ENCODE data around the gene ARHGAP11A.

The ARHGAP11A gene

GRCh38 chr15:32670623-32671022 is 55.3 kb downstream of the ARHGAP11A start:
- no peaks in the 10 kb centered on the region for H3K36me3 ChIP-seq (ENCODE audit: control insufficient read depth in 5 of 5, insufficient read depth in 5 of 5, low read length in 5 of 5)
- H3K27ac ChIP-seq (ENCODE audit: low read depth, low read length) = no peak overlapping the region
- H3K4me3 ChIP-seq (ENCODE audit: low read depth in 1 of 5, low read length in 5 of 5) = no peak overlapping the region
- no peaks in the 10 kb centered on the region for H3K4me1 ChIP-seq (ENCODE audit: control insufficient read depth in 5 of 5, insufficient read depth in 5 of 5, low read length in 5 of 5)
- no peak overlapping the region for H3K9ac ChIP-seq (ENCODE audit: low read length in 5 of 5)
- H3K27me3 ChIP-seq (ENCODE audit: control insufficient read depth in 5 of 5, insufficient read depth in 4 of 5, low read length in 5 of 5) = no peaks in the 10 kb centered on the region
- H3K9me3 ChIP-seq (ENCODE audit: control insufficient read depth in 5 of 5, low read length in 5 of 5) = no peaks in the 10 kb centered on the region

DNA sequence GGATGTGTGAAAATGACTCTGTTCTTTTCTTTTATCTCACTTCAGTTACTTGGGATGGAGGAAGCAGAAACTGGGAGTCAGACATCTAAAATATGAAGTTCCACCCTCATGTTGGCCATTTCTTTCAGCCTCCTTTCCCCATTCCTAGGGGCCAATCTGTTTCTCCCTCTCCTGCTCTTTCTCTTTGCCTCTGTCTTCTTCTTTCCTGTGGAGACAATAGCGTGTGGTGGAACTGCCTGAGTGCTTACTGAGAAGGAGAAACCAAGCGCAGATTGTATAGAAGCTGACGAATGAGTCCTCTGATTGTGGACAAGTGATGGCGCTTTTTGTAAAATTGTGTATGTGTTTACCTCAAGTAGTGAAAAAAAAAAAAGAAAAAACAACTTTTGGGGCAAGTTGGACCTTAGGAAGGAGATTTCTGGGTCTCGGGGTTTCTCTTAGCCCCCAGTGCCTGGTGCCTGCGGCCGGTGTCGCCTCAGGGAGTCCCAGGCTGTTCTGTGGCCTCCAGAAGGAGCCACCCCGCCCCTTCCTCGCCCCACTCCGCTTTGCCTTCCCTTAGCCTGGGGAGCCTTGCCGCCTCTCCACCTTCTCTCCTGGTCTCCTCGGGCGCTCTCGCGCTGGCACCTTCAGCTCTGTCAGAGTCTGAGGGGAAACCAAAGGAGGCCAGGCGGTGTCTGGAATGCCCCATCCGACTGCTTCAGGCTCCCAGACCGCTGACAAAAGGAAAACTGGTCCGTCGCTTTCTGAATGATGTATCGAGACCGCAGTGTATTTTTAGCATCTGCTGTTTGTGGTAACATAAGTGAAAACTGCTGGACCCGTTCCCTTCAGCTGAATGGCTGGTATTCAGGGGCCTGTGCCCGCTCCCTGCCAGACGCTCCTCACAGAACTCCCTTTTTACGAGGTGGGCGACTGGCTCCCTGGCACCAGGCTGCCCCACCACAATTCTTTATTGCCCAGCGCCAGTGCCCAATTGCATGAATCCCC is 56.3 kb downstream of the ARHGAP11A start:
- Histone ChIP-seq H3K27ac (ENCODE audit: low read depth, low read length) (no peak overlapping the region), H3K27me3 (ENCODE audit: control insufficient read depth in 5 of 5, insufficient read depth in 4 of 5, low read length in 5 of 5) (no peaks in the 10 kb centered on the region), H3K9me3 (ENCODE audit: control insufficient read depth in 5 of 5, low read length in 5 of 5) (no peaks in the 10 kb centered on the region), H3K4me3 (ENCODE audit: low read depth in 1 of 5, low read length in 5 of 5) (no peak overlapping the region), H3K36me3 (ENCODE audit: control insufficient read depth in 5 of 5, insufficient read depth in 5 of 5, low read length in 5 of 5) (no peaks in the 10 kb centered on the region), H3K9ac (ENCODE audit: low read length in 5 of 5) (no peak overlapping the region), H3K4me1 (ENCODE audit: control insufficient read depth in 5 of 5, insufficient read depth in 5 of 5, low read length in 5 of 5) (no peaks in the 10 kb centered on the region)

- no peak overlapping the region for H3K27ac ChIP-seq (ENCODE audit: low read depth, low read length)
- H3K4me1 ChIP-seq (ENCODE audit: control insufficient read depth in 5 of 5, insufficient read depth in 5 of 5, low read length in 5 of 5) = no peaks in the 10 kb centered on the region
- no peak overlapping the region for H3K9ac ChIP-seq (ENCODE audit: low read length in 5 of 5)
- H3K27me3 ChIP-seq (ENCODE audit: control insufficient read depth in 5 of 5, insufficient read depth in 4 of 5, low read length in 5 of 5) = no peaks in the 10 kb centered on the region
- no peaks in the 10 kb centered on the region for H3K36me3 ChIP-seq (ENCODE audit: control insufficient read depth in 5 of 5, insufficient read depth in 5 of 5, low read length in 5 of 5)
- no peaks in the 10 kb centered on the region for H3K9me3 ChIP-seq (ENCODE audit: control insufficient read depth in 5 of 5, low read length in 5 of 5)
- H3K4me3 ChIP-seq (ENCODE audit: low read depth in 1 of 5, low read length in 5 of 5) = no peak overlapping the region
Measured at GRCh38 chr15:32674681-32675080, 59.4 kb downstream of the ARHGAP11A start.

- Histone ChIP-seq H3K4me1 (ENCODE audit: control insufficient read depth in 5 of 5, insufficient read depth in 5 of 5, low read length in 5 of 5) (no peaks in the 10 kb centered on the region), H3K27ac (ENCODE audit: low read depth, low read length) (no peak overlapping the region)
Measured at GRCh38 chr15:32675466-32675865, 60.2 kb downstream of the ARHGAP11A start.

GRCh38 chr15:32676169-32676568 is 60.9 kb downstream of the ARHGAP11A start:
- H3K27ac ChIP-seq (ENCODE audit: low read depth, low read length) = no peak overlapping the region
- H3K9ac ChIP-seq (ENCODE audit: low read length in 5 of 5) = no peak overlapping the region

More at GRCh38 chr15:32675466-32675865, 60.2 kb downstream of the ARHGAP11A start:
- no peak overlapping the region for H3K9ac ChIP-seq (ENCODE audit: low read length in 5 of 5)
- H3K9me3 ChIP-seq (ENCODE audit: control insufficient read depth in 5 of 5, low read length in 5 of 5) = no peaks in the 10 kb centered on the region
- H3K36me3 ChIP-seq (ENCODE audit: control insufficient read depth in 5 of 5, insufficient read depth in 5 of 5, low read length in 5 of 5) = no peaks in the 10 kb centered on the region
- no peaks in the 10 kb centered on the region for H3K27me3 ChIP-seq (ENCODE audit: control insufficient read depth in 5 of 5, insufficient read depth in 4 of 5, low read length in 5 of 5)
- H3K4me3 ChIP-seq (ENCODE audit: low read depth in 1 of 5, low read length in 5 of 5) = no peak overlapping the region

DNA sequence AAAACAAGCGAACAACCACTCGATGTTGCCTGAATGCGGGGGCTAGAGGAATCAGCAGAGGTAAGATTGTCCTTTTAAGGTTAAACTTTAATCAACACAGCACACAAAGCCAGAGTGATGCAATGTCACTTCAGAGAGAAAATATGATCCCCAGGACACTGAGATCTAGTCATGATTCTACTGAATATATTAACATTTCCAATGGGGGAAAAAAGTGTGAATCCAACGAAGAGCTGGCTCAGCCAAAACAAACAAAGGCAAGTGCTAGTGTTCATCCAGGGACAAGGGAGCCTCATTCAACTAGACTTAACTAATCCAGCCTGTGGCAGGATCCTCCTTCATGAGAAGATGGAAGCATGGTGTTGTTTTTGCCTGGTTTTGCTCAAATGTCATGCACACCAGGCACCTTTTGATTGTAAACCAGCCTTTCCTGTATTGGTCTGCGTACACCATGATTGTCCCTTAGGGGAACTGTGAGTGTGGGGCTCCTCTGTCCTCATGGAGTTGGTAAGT is 62.0 kb downstream of the ARHGAP11A start:
- H3K27me3 ChIP-seq (ENCODE audit: control insufficient read depth in 5 of 5, insufficient read depth in 4 of 5, low read length in 5 of 5) = no peaks in the 10 kb centered on the region
- no peaks in the 10 kb centered on the region for H3K9me3 ChIP-seq (ENCODE audit: control insufficient read depth in 5 of 5, low read length in 5 of 5)
- no peak overlapping the region for H3K4me3 ChIP-seq (ENCODE audit: low read depth in 1 of 5, low read length in 5 of 5)
- H3K9ac ChIP-seq (ENCODE audit: low read length in 5 of 5) = no peak overlapping the region
- H3K27ac ChIP-seq (ENCODE audit: low read depth, low read length) = no peak overlapping the region
- H3K36me3 ChIP-seq (ENCODE audit: control insufficient read depth in 5 of 5, insufficient read depth in 5 of 5, low read length in 5 of 5) = no peaks in the 10 kb centered on the region
- peaks cover 0 to 6% (median 4%) of the 10 kb centered on the region in 5 donors for H3K4me1 ChIP-seq (ENCODE audit: control insufficient read depth in 5 of 5, insufficient read depth in 5 of 5, low read length in 5 of 5)

More at GRCh38 chr15:32676169-32676568, 60.9 kb downstream of the ARHGAP11A start:
- Histone ChIP-seq H3K9me3 (ENCODE audit: control insufficient read depth in 5 of 5, low read length in 5 of 5) (no peaks in the 10 kb centered on the region), H3K36me3 (ENCODE audit: control insufficient read depth in 5 of 5, insufficient read depth in 5 of 5, low read length in 5 of 5) (no peaks in the 10 kb centered on the region), H3K4me3 (ENCODE audit: low read depth in 1 of 5, low read length in 5 of 5) (no peak overlapping the region), H3K27me3 (ENCODE audit: control insufficient read depth in 5 of 5, insufficient read depth in 4 of 5, low read length in 5 of 5) (no peaks in the 10 kb centered on the region), H3K4me1 (ENCODE audit: control insufficient read depth in 5 of 5, insufficient read depth in 5 of 5, low read length in 5 of 5) (no peaks in the 10 kb centered on the region)

DNA sequence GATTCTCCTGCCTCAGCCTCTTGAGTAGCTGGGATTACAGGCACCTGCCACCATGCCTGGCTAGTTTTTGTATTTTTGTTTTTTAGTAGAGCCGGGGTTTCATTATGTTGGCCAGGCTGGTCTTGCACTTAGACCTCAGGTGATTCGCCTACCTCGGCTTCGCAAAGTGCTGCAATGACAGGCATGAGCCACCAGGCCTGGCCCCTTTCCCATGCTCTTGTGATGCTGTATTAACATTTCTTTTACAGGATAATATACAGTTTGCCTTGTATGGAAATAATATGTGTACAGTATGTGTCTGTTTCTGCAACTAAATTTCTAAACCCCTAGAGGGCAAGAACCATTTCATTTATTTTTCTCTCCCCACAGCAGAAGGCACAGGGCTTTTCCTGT is 64.0 kb downstream of the ARHGAP11A start:
- H3K27ac ChIP-seq (ENCODE audit: low read depth, low read length) = no peak overlapping the region

DNA sequence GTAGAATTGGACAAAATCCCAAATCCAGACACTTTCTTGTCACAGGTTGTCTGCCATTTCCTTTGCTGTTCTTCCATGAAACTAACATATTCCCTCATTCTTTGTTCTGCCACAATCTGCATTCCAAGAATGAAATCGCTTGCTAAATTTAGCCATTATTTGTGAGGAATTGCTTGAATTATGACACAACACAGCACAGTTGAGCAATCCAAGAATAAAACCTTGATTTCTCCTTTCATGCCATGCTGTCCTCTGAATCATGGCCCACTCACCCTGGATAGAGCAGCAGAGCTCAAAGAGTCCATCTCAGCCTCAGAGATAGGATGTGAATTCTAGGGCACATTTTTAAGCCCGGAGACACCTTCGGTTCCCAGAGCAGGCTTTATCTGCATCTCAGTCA is 67.3 kb downstream of the ARHGAP11A start:
- Histone ChIP-seq H3K9me3 (ENCODE audit: control insufficient read depth in 5 of 5, low read length in 5 of 5) (no peaks in the 10 kb centered on the region), H3K4me1 (ENCODE audit: control insufficient read depth in 5 of 5, insufficient read depth in 5 of 5, low read length in 5 of 5) (peaks cover 3 to 24% (median 18%) of the 10 kb centered on the region in 5 donors), H3K9ac (ENCODE audit: low read length in 5 of 5) (no peak overlapping the region), H3K4me3 (ENCODE audit: low read depth in 1 of 5, low read length in 5 of 5) (no peak overlapping the region), H3K27ac (ENCODE audit: low read depth, low read length) (no peak overlapping the region), H3K27me3 (ENCODE audit: control insufficient read depth in 5 of 5, insufficient read depth in 4 of 5, low read length in 5 of 5) (no peaks in the 10 kb centered on the region), H3K36me3 (ENCODE audit: control insufficient read depth in 5 of 5, insufficient read depth in 5 of 5, low read length in 5 of 5) (no peaks in the 10 kb centered on the region)

More for the DNA sequence above, 64.0 kb downstream of the ARHGAP11A start:
- Histone ChIP-seq H3K36me3 (ENCODE audit: control insufficient read depth in 5 of 5, insufficient read depth in 5 of 5, low read length in 5 of 5) (no peaks in the 10 kb centered on the region), H3K4me1 (ENCODE audit: control insufficient read depth in 5 of 5, insufficient read depth in 5 of 5, low read length in 5 of 5) (peaks cover 0 to 21% (median 17%) of the 10 kb centered on the region in 5 donors), H3K9me3 (ENCODE audit: control insufficient read depth in 5 of 5, low read length in 5 of 5) (no peaks in the 10 kb centered on the region), H3K27me3 (ENCODE audit: control insufficient read depth in 5 of 5, insufficient read depth in 4 of 5, low read length in 5 of 5) (no peaks in the 10 kb centered on the region), H3K9ac (ENCODE audit: low read length in 5 of 5) (no peak overlapping the region), H3K4me3 (ENCODE audit: low read depth in 1 of 5, low read length in 5 of 5) (no peak overlapping the region)

GRCh38 chr15:32682977-32683630 is 67.8 kb downstream of the ARHGAP11A start:
- Histone ChIP-seq H3K4me1 (ENCODE audit: control insufficient read depth in 5 of 5, insufficient read depth in 5 of 5, low read length in 5 of 5) (peaks cover 3 to 24% (median 18%) of the 10 kb centered on the region in 5 donors), H3K27ac (ENCODE audit: low read depth, low read length) (no peak overlapping the region)

More at GRCh38 chr15:32682977-32683630, 67.8 kb downstream of the ARHGAP11A start:
- H3K9me3 ChIP-seq (ENCODE audit: control insufficient read depth in 5 of 5, low read length in 5 of 5) = no peaks in the 10 kb centered on the region
- H3K4me3 ChIP-seq (ENCODE audit: low read depth in 1 of 5, low read length in 5 of 5) = no peak overlapping the region
- no peaks in the 10 kb centered on the region for H3K27me3 ChIP-seq (ENCODE audit: control insufficient read depth in 5 of 5, insufficient read depth in 4 of 5, low read length in 5 of 5)
- no peaks in the 10 kb centered on the region for H3K36me3 ChIP-seq (ENCODE audit: control insufficient read depth in 5 of 5, insufficient read depth in 5 of 5, low read length in 5 of 5)
- no peak overlapping the region for H3K9ac ChIP-seq (ENCODE audit: low read length in 5 of 5)

All from subcutaneous abdominal adipose tissue (tissue), 5 donors.